Keratinocyte (primary cell): ENCODE measurements around the gene PDS5A.
"Not testable (repeated sequence)": the region's sequence is repeated elsewhere in the genome, so short reads cannot be mapped to it uniquely, and the experiment has no call there.

ENCODE experiments used
- EZH2 ChIP-seq: IDR thresholded peaks from one replicate; pipeline ENCODE4 v1.6.1; 2012; ENCODE audit warnings: inconsistent platforms, mild to moderate bottlenecking, low read length, moderate library complexity
- TF ChIP-seq, protein P1 (sequence below), 3 experiments: IDR thresholded peaks in 1 of 3; conservative IDR thresholded peaks in 1 of 3; optimal IDR thresholded peaks in 1 of 3; 2 replicates in 2 of 3; 3 replicates in 1 of 3; pipeline versions ENCODE3 to v1.5.1; 2011; ENCODE audit warnings: low read length in 3 of 3, mild to moderate bottlenecking in 3 of 3, moderate library complexity in 2 of 3, control low read depth in 1 of 3, inconsistent platforms in 1 of 3; ENCODE audit not compliant: insufficient read depth in 2 of 3; ENCODE audit errors: extremely low read depth in 1 of 3

GRCh38 chr4:40021116-40021515 is 43.4 kb upstream of the PDS5A start:
- TF ChIP-seq, protein P1, sequence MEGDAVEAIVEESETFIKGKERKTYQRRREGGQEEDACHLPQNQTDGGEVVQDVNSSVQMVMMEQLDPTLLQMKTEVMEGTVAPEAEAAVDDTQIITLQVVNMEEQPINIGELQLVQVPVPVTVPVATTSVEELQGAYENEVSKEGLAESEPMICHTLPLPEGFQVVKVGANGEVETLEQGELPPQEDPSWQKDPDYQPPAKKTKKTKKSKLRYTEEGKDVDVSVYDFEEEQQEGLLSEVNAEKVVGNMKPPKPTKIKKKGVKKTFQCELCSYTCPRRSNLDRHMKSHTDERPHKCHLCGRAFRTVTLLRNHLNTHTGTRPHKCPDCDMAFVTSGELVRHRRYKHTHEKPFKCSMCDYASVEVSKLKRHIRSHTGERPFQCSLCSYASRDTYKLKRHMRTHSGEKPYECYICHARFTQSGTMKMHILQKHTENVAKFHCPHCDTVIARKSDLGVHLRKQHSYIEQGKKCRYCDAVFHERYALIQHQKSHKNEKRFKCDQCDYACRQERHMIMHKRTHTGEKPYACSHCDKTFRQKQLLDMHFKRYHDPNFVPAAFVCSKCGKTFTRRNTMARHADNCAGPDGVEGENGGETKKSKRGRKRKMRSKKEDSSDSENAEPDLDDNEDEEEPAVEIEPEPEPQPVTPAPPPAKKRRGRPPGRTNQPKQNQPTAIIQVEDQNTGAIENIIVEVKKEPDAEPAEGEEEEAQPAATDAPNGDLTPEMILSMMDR (optimal IDR thresholded peaks at IDR 0.05 in 1 of 3, IDR thresholded peaks at IDR 0.05 in 1 of 3, conservative IDR thresholded peaks at IDR 0.05 in 1 of 3; ENCODE audit: extremely low read depth in 1 of 3, insufficient read depth in 2 of 3, low read length in 3 of 3), result not testable (repeated sequence)
- TF ChIP-seq EZH2, result not testable (repeated sequence)
